Measurements from ENCODE around the gene PGM2L1.

The PGM2L1 gene

DNA sequence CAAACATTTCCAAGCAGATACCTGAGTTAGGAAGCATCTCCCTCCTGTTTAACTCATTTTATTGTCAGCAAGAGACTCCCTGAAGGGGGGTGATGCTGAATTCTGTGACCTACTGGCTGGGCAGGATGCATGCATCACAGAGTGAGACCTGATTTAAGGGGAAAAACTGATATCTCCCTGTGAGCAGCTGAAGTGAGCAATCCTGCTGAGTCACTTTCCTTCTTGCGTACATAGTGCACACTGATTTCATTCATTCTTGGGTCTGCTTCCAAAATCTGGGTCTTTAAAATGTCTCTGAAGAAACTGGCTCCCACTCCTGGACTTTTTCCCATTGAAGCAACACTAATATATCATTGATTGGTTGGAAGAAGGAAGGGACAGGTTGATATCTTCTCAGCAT, 110.1 kb downstream of the PGM2L1 start:
- DNase-seq, result no peak

DNA sequence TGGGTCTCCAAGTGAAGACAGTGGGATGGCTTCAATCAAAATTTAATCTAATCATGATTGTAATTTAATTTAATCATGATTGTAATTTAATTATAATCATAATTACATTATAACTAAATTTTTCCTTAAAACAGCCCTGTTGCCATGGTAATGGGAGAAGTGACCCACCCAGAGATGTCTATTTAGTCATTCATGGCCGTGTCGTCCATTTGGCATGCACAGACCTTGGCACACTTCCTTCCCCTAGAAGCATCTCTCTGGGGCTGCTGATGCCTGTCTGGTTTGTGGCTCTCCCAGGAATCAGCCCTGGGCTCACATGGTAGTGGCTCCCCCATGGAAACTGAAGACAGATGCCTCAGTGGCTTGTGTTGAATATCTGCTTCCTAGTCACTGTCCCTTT, 113.8 kb downstream of the PGM2L1 start:
- no peak for DNase-seq

DNA sequence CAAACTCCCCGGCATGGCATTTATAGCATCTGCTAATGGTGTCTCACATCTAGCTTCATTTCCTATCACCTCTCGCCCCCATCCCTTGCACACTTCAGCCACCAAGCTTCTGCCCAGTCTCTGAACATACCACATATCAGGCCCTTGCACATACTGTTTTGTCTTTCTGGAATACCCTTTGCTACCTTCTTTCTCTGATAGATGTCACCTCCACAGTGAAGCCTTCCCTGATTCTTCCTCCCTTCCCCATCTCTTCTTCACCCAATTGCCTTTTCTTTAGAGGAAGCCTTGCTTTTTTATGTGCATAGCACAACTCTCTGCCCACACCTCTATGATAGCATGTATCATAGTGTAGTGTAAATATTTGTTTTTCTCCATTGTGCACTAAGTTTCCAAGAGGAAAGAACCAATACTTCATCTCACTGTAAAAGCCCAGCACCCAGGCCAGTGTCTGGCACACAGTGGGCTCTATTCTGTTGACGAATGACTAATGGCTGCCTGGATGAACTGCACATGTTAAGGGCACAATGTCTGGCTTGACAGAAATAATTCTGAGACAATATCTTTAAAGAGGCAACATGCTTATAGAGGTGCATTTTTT, 114.6 kb downstream of the PGM2L1 start:
- no peak for DNase-seq

DNA sequence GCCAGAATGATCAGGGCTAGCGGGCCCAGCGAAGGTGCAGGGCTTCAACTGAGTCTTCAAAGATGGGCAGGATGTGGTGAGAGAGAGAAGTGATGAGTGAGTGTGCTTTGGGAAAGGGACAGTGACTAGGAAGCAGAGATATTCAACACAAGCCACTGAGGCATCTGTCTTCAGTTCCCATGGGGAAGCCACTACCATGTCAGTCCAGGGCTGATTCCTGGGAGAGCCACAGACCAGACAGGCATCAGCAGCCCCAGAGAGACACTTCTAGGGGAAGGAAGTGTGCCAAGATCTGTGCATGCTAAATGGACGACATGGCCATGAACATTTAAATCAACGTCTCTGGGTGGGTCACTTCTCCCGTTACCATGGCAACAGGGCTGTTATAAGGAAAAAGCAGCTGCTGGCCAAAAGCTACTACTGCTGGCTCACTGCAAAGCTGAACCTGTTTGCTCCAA, 115.3 kb downstream of the PGM2L1 start:
- no peak for DNase-seq

DNA sequence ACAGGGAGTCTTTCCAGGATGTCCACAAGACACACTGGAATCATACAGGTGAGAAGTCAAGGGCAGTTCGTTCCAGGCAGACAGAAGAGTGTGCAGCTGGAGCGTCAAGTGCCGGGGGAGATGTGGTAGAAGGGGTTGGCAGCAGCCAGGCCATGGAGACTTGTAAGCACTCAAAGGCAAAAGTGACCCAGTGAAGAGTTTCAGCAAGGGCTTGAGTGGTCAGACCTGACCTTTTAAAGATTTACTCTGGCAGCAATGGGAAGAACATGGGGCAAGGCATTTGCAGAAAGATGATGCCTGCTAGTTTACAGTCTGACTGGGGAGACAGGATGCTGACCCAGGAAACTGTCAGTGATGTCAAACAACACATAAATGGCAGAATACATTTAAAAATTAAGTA, 115.8 kb downstream of the PGM2L1 start:
- DNase-seq, result no peak

DNA sequence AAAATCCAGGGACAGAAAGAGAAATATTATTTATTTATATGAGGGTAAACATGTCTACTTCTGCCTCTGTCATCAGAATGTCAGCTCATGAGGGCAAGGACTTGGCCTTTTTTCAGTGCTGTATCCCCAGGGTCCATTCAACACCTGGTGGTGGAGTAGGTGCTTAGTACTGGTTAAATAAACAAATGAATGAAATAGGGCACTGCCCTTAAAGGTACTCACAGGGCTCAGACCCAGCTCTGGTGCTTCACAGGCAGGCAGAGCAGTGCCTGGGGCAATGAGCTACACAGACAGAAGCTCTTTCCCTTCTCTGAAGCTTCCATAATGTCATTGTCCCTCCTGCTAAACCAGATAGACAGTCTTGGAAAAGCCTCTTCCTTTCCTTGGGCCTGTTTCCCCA, 117.7 kb downstream of the PGM2L1 start:
- DNase-seq, result no peak
